GM21360 (cell line): Measurements from ENCODE around the gene ADAM12.
A peak's percentile ranks its signal among the peaks of the same experiment; 100 is the strongest.
"Not testable (repeated sequence)": the region's sequence is repeated elsewhere in the genome, so short reads cannot be mapped to it uniquely, and the experiment has no call there.

ENCODE experiments used
- ATAC-seq: cut with Tn5 transposase; IDR thresholded peaks from one replicate; pipeline ENCODE4 v1.9.1; 2021; ENCODE audit warnings: mild to moderate bottlenecking, moderate library complexity; ENCODE audit not compliant: unreplicated experiment

ADAM12 gene

GRCh38 chr10:125994601-125995000 is 393.7 kb downstream of the ADAM12 start:
- ATAC-seq, result no peak

- no peak for ATAC-seq
Measured at GRCh38 chr10:125992254-125992653, 396.0 kb downstream of the ADAM12 start.

GRCh38 chr10:125991392-125991791 is 396.9 kb downstream of the ADAM12 start:
- no peak for ATAC-seq

GRCh38 chr10:125990974-125991373 is 397.3 kb downstream of the ADAM12 start:
- ATAC-seq, result no peak

GRCh38 chr10:125989791-125990190 is 398.5 kb downstream of the ADAM12 start:
- no peak for ATAC-seq

GRCh38 chr10:125985557-125986240 is 402.6 kb downstream of the ADAM12 start:
- ATAC-seq, result no peak

- no peak for ATAC-seq
Measured at GRCh38 chr10:125984865-125985495, 403.3 kb downstream of the ADAM12 start.

- no peak for ATAC-seq
Measured at GRCh38 chr10:125984346-125984745, 403.9 kb downstream of the ADAM12 start.

- ATAC-seq, result no peak
Measured at GRCh38 chr10:125983656-125984055, 404.6 kb downstream of the ADAM12 start.

- ATAC-seq, result no peak
Measured at GRCh38 chr10:125983161-125983560, 405.1 kb downstream of the ADAM12 start.

GRCh38 chr10:125982260-125982948 is 405.9 kb downstream of the ADAM12 start:
- peak; percentile 65 for ATAC-seq

GRCh38 chr10:125980521-125981035 is 407.7 kb downstream of the ADAM12 start:
- no peak for ATAC-seq

- no peak for ATAC-seq
Measured at GRCh38 chr10:125979976-125980375, 408.3 kb downstream of the ADAM12 start.

- ATAC-seq, result no peak
Measured at GRCh38 chr10:125976960-125977605, 411.2 kb downstream of the ADAM12 start.

GRCh38 chr10:125970077-125970630 is 418.1 kb downstream of the ADAM12 start:
- ATAC-seq, result not testable (repeated sequence)

GRCh38 chr10:125967533-125967932 is 420.7 kb downstream of the ADAM12 start:
- ATAC-seq, result no peak

- no peak for ATAC-seq
Measured at GRCh38 chr10:125964558-125964957, 423.7 kb downstream of the ADAM12 start.
